Measurements from ENCODE around the gene DHFR2.
A peak's percentile ranks its signal among the peaks of the same experiment; 100 is the strongest.

The DHFR2 gene

DNA sequence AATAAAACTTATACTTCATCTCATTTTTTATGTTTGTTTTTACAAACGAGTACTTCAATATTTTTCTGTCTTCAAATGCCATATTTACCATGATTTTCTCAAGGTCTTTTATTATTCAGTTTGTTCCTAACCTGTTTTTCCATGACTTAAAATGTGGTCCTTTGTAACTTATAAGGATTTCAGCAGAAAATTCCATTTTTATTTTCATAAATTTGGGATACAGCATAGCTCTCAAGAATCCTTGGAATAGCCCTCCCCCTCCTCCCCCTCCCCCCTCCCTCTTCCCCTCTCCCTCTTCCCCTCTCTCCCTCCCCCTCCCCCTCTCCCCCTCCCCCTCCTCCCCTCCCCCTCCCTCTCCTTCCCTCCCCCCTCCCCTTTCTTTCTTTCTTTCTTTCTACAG is 19.4 kb downstream of the DHFR2 start:
- TF ChIP-seq, protein P1, sequence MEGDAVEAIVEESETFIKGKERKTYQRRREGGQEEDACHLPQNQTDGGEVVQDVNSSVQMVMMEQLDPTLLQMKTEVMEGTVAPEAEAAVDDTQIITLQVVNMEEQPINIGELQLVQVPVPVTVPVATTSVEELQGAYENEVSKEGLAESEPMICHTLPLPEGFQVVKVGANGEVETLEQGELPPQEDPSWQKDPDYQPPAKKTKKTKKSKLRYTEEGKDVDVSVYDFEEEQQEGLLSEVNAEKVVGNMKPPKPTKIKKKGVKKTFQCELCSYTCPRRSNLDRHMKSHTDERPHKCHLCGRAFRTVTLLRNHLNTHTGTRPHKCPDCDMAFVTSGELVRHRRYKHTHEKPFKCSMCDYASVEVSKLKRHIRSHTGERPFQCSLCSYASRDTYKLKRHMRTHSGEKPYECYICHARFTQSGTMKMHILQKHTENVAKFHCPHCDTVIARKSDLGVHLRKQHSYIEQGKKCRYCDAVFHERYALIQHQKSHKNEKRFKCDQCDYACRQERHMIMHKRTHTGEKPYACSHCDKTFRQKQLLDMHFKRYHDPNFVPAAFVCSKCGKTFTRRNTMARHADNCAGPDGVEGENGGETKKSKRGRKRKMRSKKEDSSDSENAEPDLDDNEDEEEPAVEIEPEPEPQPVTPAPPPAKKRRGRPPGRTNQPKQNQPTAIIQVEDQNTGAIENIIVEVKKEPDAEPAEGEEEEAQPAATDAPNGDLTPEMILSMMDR (IDR thresholded peaks at IDR 0.05; ENCODE audit: borderline replicate concordance, insufficient read depth, low read depth, low read length) = no peak
- no peak overlapping the region for H3K4me3 ChIP-seq (ENCODE audit: low read depth, low read length)

DNA sequence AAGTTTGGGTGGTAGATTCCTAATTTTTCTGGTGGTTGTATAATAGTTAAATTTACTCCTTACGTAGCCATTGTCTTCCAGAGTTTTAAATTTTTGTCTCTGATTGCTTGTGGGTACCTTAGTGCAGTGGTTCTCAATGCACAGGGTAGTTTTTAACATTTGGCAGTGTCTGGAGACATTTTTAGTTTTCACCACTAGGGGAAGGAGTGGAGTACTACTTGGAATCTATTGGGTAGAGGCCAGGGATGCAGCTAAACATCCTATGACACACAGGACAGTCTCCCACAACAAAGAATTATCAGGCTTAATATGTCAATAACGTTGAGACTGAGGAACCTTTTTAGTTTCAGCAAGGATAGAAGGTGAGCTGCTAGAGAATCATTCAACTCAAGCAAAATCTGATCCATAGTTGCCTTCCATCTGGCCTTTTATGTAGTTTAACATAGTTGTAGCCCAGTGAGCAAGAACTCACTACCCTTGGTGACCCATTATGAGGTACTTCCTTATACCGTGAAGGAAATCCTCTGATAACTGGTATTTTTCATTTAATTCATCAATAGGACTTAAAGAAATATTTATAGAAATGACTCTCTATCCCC is 25.7 kb downstream of the DHFR2 start:
- TF ChIP-seq, protein P1 (IDR thresholded peaks at IDR 0.05; ENCODE audit: borderline replicate concordance, insufficient read depth, low read depth, low read length) = peak; percentile 47; the same call in 1 of the 2 replicates
- H3K4me3 ChIP-seq (ENCODE audit: low read depth, low read length) = no peak overlapping the region

DNA sequence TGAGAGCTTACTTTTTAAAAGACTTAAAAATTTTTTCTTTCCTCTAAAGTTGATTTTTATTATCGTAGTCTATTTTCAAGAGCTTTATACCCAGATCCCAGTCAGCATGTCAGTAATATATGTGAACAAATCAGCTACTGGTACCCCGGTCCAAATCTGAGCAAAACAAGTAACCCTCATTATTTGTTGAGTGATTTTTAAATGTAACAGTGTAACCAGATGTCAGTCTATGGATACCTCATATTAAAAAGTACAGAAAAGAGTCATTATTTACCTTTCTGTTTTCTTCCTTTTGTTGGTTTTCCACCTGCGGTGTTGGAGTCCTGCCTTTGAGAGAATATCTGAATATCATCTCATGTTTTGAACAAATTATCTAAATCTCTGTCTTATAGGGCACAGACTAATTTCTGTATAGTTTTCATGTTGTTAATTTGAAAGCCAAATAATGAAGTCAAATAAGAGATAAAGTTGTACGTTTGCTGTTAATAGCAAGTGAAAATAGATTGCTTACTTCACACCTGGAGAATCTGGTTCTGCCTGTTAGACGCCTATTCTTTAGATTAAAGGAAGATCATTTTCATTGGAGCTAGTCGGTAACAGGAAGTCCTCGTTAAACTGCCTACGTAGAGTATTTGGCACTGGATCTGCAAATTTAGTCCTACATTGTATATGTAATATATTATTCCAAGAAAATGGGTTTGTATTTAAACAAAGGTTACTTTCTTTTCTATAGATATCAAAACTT is 34.5 kb downstream of the DHFR2 start, which contains the start of gene STX19:
Gene STX19 (minus strand): TSS at position 505 of the 745 bp plus-strand sequence. CDS start 13,328 bp downstream, outside the sequence.
- TF ChIP-seq, protein P1 (IDR thresholded peaks at IDR 0.05; ENCODE audit: borderline replicate concordance, insufficient read depth, low read depth, low read length) = no peak
- no peak within 1 kb of the TSS for H3K4me3 ChIP-seq (ENCODE audit: low read depth, low read length)

DNA sequence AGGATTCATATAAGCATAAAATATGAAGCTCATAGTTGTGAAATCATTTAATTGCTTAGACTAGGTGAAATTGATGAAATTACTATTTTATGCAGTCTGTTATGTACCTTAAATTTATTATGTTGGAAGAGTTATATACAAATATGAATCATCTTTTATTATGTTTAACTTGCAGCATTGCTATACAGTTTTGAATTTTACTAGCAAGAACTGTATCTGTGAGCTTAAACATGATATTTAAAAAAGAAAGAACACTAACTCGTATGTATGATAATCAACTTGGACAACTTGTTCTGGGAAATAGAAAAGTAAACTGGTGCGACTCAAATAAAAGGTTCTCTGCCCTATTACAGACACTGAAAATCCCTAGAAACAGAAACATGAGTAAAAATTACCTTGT is 36.1 kb downstream of the DHFR2 start:
- TF ChIP-seq, protein P1 (IDR thresholded peaks at IDR 0.05; ENCODE audit: borderline replicate concordance, insufficient read depth, low read depth, low read length) = no peak
- no peak overlapping the region for H3K4me3 ChIP-seq (ENCODE audit: low read depth, low read length)

DNA sequence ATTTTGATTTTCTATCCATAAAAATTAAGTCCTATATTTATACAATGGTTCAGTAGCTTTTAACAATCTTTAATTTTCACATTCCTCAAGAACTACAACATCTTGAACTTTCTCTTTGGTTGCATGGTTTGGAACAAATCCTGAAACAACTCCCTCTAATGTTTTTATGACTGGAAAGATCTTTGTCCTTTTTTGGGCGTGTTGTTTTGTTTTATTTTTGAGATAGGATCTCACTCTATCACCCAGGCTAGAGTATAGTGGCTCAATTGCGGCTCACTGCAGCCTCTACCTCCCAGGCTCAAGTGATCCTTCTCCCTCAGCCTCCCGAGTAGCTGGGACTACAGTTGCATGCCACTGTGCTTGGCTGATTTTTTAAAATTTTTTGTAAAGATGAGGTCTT is 38.3 kb downstream of the DHFR2 start:
- TF ChIP-seq, protein P1 (IDR thresholded peaks at IDR 0.05; ENCODE audit: borderline replicate concordance, insufficient read depth, low read depth, low read length) = no peak
- no peak overlapping the region for H3K4me3 ChIP-seq (ENCODE audit: low read depth, low read length)

DNA sequence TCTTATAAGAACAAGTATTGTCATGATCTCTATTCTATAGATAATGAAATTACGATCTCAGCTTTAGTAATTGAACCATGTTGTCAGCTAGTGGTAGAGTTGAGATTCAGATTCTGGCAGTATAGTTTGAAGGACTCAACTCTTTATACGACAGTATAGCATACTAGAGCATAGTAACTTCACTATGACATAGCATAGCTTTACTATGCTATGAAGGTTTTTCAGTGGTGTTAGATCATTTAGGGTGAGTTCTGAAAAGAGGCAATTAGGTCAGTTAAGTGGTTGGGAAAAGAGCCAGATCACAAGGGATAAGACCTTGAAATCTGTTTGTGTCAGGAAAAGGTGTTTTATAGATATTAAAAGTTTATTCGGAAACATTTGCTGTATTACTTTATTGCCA is 42.4 kb downstream of the DHFR2 start:
- H3K4me3 ChIP-seq (ENCODE audit: low read depth, low read length) = no peak overlapping the region
- TF ChIP-seq, protein P1 (IDR thresholded peaks at IDR 0.05; ENCODE audit: borderline replicate concordance, insufficient read depth, low read depth, low read length) = no peak

DNA sequence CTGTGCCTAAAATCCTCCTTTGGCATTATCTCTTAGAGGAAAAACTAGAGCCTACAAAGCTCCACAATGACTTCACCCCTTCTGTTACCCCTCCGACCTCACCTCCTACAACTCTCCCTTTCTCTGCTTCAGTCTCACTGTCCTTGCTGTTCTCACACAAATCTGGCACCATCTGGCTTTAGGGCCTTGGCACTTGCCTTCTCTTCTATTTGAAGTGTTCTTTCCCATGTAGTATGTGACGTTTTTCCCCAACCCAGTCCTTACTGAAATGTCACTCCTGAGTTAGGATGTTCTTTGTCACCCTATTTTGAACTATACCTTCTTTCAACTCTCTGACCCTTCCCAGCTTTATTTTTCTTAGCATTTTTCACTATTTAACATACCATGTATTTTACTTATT is 43.1 kb downstream of the DHFR2 start:
- TF ChIP-seq, protein P1 (IDR thresholded peaks at IDR 0.05; ENCODE audit: borderline replicate concordance, insufficient read depth, low read depth, low read length) = no peak

More for the DNA sequence above, 43.1 kb downstream of the DHFR2 start:
- no peak overlapping the region for H3K4me3 ChIP-seq (ENCODE audit: low read depth, low read length)

Data from GM12875 (cell line).